HG03095 (cell line): ENCODE data around the gene RIOK3.
"Not testable (repeated sequence)": the region's sequence is repeated elsewhere in the genome, so short reads cannot be mapped to it uniquely, and the experiment has no call there.

ENCODE experiments used
- ATAC-seq: cut with Tn5 transposase; IDR thresholded peaks from one replicate; pipeline ENCODE4 v1.9.1; 2021; ENCODE audit warnings: moderate library complexity; ENCODE audit not compliant: unreplicated experiment

The RIOK3 gene

DNA sequence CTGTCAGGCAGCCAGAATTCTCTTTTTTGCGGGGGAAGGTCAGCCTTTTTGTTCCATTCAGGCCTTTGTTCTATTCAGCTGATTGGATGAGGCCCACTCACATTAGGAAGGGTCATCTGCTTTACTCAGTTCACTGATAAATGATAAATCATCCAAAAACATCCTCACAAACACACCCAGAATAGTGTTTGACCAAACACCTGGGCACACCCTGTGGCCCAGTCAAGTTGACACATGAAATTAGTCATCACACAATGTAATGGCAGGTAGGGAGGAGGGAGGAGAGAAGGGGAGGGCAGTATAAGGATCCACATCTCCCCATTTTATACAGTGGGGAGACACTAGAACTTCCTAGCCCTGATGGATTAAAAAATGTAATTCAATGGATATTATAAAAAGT is 41.9 kb downstream of the RIOK3 start:
- ATAC-seq = no peak

DNA sequence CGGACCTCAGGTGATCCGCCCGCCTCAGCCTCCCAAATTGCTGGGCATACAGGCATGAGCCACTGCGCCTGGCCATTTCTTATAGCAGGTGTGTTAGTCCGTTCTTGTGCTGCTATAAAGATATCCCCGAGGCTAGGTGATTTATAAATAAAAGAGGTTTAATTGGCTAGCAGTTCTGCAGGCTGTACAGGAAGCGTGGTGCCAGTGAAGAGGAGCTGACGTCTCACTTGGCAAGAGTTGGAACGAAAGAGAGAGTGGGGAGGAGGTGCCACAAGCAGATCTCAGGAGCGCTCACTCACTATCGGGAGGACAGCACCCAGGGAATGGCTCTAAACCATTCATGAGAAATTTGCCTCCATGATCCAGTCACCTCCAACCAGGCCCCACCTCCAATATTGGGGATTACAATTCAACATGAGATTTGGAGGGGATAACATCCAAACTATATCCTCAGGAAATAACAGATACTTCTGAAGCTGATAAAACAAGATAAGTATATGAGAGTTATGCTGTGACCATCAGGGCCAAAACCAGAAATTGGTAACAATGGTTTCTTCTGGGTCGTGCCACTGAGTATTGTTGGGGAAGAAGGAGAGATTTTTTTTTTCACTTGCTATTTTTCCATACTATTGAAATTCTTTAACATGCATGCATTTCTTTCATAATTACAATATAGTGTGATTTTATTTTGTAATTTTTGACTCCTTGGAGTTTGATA is 42.8 kb downstream of the RIOK3 start:
- no peak for ATAC-seq

DNA sequence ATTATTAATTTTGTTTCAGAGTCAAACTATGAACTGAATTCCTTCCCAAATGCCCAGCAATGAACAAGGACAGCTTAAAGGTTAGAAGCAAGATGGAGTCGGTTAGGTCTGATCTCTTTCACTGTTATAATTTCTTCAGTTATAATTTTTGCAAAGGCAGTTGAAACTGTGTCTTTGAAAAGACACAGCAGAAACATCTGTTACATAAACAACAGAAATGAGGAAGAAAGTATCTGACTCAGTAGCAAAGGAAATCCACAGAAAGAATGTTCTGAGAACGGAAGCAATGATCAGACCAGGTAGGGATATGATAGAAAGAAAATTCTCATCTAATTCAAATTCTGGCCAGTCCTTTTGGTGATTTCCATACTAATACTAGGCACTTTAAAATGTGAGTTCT is 45.0 kb downstream of the RIOK3 start:
- no peak for ATAC-seq

DNA sequence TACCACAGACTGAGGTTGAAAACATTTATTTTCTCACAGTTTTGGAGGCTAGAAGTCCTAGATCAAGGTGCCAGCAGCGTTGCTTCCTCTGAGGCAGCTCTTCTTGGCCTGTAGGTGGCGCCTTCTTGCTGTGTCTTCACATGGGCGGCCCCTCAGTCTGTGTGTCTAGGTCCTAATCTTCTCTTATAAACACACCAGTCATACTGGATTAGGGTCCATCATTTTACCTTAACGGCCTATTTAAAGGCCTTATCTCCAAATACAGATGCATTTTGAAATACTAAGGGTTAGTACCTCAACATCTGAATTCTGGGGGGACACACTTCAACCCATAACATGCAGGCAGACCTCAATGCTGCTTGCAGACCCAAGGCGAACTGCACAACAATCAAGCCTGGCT is 45.8 kb downstream of the RIOK3 start:
- ATAC-seq = no peak

DNA sequence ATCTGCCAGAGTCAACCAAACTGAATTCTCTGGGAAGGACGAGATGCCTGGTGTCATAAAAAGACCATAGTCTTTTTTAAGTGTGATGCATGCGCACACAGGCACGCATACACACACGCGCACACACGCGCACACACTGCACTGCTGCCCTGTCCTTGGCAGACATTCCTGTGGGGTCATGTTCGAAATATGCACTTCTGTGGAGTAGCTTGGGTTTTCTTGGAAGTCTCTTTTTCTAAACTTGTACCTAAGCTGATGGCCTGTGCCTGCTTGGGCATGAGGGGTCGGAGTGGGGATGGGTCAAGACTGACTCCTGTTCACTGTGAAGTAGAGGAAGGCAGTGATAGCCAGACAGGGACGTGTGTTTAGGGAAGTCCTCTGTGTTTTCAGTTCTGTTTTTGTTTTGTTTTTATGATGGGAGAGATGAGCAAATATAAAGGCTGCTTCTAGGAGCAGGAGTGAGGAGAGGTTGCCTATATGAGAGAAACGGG is 46.2 kb downstream of the RIOK3 start:
- no peak for ATAC-seq

DNA sequence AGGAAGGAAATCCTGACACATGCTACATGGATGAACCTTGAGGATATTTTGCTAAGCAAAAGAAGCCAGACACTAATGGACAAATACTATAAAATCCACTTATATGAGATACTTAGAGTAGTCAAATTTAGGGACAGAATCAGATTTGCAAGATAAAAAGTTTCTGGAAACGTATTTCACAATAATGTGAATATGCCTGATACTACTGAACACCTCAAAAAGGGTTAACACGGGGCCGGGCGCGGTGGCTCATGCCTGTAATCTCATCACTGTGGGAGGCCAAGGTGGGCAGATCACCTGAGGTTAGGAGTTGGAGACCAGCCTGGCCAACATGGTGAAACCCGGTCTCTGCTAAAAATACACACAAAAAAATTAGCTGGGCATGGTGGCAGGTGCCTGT is 48.5 kb downstream of the RIOK3 start:
- no peak for ATAC-seq

DNA sequence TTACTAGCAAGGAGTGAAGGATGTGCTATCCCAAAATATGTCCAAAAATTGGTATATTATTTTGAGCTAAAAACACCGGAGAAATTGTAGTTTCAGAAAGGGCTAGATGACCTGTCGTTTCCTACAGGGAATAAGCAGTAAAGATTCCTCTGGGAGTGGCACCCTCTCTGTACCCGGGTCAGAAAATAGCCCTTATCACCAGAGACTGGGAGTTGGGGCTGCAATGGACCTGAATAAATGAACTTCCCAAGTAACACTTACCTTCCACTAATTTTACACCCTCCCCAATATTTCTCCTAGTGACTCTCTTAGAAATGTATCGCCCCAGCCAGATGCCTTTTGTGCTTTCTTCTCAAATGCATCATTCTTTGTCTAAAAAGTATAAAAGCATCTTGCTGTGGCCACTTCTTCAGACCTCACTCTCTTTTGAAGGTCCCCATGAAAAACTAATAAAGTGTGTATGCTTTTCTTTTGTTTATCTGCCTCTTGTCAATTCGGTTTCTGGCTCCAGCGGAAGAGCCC is 49.5 kb downstream of the RIOK3 start:
- no peak for ATAC-seq

DNA sequence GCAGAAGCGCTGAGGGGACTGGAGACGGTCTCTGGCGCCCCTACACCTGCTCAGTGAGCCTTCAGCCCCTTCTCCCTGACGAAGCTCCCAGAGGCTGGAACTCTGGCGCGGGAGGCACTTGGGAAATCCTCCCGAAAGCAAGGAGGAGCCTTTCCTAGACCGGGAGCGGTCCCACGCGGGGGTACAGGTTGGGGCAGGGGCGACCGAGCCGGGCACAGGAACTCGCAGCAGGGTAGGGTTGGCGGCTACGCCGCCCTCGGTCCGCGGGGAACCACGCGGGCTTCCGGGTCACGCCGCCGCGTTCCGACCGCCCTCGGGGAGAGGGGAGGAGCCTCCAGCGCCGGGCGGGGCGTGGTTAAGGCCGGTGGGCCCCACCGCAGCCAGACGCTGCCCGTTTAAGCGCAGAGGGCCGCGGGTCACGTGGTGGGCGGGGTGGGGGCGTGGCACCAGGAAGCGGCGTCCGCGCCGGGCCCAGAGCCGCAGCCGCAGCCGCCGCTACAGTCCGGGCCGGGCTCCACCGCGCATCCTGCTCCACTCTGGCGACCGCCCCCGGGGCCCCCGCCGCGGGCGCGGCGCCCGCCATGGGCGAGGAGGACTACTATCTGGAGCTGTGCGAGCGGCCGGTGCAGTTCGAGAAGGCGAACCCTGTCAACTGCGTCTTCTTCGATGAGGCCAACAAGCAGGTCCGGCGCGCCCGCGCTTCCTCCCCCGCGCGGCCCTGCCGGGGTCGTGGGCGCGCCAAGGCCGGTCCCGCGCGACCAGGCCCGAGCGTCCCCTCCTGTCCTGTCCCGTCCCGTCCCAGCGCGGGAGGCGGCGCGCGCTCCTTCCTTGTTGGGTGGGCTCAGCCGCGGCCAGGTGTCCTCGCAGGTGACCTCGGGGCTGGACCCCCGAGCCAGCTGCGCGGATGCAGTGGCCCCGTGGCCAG is 50.2 kb downstream of the RIOK3 start, which contains the start of gene RMC1:
Gene RMC1 (plus strand): TSS at position 474 of the 925 bp plus-strand sequence. CDS start 108 bp downstream, at position 582.
- ATAC-seq = peak; percentile 74

DNA sequence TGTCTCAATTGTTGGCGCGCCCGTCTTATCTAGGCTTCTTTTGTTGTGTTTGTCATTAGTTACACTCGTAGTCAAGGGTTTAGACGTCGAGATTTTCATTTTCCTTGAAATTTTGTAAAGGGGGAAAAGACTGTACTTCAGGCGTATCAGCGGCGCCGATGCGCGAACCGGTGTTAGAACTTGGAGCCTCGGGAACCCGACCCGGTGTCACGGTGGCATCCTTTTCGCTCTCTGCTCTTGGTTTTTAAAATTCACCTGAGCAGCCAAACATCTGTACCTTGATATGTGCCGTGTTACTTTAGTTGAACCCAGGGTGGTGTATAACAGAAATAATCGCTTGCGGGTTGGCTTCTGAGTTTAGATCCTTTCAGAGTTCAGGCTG is 50.9 kb downstream of the RIOK3 start:
- ATAC-seq = no peak

DNA sequence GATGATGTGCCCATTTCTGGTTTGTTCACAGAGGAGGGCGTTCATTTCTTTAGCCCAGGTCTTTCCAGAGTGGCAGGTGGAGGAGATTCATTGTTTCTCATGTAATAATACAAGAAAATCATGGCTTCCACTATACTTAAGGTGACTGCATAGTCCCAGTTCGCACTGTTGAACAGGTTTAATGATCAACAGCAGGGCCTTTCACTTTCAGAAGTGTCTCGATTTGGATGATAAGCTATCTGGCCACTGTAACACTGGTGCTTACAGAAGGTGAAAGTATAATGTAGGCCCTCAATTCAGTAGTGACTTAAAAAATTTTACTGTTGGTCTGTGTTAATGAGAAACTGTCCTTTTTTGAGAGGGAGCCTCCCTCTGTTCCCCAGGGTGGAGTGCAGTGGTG is 51.6 kb downstream of the RIOK3 start:
- peak; percentile 36 for ATAC-seq

DNA sequence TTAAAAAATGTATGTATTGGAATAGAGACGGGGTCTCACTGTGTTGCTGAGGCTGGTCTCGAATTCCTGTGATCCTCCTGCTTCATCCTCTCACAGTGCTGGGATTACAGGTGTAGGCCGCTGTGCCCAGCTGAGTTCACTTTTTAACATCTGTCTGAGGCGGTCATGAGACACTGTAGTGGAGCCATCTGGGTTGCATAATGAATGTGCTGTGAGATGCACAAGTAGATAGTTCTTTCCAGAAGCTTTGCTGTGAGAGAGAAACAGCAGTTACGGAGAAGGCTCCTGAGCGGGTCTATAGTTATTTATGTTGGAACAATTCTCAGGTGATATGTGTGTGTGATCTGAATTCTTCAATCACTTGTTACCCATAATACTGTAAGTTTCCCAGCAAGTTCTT is 53.3 kb downstream of the RIOK3 start:
- ATAC-seq = no peak

DNA sequence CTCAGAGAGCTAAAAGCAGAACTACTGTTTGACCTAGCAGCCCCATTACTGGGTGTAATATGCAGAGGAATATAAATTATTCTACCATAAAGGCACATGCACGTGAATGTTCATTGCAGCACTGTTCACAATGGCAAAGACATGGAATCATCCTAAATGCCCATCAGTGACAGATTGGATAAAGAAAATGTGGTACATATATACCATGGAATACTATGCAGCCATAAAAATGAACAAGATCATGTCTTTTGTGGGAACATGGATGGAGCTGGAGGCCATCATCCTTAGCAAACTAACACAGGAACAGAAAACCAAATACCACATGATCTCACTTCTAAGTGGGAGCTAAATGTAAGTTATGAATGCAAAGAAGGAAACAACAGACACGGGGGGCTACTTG is 57.8 kb downstream of the RIOK3 start:
- ATAC-seq = not testable (repeated sequence)

DNA sequence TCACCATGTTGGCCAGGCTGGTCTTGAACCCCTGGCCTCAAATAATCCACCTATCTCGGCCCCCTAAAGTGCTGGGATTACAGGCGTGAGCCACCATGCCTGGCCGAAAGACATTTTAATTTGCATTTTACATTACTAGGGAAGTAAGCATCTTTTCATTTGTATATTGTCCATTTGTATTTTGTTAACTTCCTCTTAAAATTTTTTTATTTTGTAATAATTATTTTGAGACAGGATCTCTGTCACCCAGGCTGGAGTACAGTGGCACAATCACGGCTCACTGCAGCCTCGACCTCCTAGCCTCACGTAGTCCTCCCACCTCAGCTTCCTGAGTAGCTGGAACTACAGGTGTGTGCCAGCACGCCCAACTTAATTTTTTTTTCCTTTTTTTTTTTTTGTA is 59.1 kb downstream of the RIOK3 start:
- ATAC-seq = not testable (repeated sequence)

DNA sequence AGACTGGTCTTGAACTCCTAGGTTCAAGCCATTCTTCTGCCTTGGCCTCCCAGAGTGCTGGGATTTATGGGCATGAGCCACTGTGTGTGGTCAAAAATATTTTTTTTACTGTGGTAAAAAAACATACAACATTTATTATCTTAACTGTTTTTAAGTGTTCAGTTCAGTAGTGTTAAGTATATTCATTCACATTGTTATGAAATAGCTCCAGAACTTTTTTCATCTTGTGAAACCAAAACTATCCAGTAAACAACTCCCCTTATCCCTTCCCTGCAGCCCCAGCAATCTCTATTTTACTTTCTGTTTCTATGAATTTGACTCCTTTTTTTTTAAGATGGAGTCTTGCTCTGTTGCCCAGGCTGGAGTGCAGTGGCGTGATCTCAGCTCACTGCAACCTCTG is 59.6 kb downstream of the RIOK3 start:
- ATAC-seq = no peak

DNA sequence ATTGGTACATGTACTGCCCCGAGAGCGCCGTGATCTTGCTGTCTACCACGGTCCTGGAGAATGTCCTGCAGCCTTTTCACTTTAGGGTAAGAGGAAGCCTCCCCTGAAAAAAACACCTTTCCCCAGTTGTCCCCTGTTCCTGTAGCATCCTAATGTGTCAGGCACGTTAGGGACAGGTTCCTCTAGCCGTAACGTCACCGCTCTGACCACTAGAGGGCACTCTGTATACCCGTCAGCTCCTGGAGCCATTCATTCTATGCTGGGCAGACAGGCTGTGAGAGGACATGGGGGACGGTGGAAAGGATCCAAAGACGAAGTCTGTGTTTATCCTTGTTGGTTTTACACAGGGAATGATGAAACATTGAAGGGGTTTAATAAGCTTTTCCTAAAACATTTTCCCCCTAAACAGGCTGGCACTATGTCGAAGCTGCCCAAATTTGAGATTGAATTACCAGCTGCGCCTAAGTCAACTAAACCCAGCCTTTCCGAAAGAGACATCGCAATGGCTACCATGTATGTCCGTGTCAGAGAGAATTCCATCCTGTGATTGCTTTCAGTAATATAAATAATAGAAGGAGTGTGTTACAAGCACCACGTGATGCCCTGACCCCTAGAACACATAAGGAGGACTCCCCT is 62.9 kb downstream of the RIOK3 start:
- ATAC-seq = peak; percentile 80

DNA sequence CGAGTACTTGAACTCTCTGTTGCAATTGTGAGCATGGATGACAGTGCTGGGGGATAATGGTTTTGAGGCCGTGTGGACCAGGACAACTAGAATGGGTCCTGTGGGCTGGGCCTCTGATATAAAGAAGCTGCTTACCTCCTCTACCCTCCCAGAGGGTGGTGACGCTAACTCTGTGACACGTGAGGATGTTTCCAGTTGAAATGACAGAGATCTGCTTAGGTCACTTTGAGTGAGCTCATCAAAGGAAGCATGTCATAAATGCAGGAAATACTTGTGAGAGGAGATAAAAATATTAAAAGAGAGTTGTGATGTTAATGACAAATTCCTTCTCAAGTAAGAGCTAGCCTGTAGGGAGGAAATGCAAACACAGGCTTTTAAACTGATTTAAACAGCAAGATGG is 66.6 kb downstream of the RIOK3 start:
- no peak for ATAC-seq

DNA sequence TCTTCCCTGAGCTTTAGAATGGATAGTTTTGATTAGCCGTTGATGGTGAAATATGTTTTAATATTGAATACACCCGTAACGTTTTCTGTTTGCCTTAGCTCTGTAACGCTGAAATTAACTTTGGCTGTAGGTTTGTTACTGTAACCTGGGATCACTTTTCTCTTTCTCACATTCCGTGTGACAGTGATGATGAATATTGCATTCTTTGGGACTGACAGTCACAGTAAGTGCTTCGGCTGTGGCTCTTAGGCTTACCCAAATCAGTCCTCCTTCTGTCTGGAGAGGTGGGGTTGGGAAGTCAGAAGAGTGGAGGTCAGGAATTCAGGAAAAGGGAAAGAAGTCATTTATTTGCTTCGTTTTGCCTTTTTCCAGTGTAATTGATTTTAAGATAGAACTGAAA is 68.2 kb downstream of the RIOK3 start:
- no peak for ATAC-seq

DNA sequence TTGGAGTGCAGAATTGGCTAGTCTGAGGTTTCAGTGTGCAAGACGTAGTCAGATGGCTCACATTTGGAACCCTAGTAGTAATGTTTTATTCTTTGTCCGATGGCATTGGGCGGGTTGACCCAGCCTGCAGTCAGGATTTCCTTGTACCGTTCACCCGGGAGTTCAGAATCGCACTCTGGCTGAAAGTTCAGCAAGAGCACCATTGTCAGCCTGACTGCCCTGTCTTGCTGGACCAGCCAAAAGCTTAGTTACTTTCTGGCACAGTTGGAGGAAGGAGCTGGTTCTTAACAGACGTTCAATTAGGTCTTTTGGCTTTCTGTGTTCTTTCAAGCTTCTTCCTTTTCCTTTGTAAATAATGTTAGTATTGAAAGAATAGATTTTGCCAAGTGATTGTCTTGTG is 68.8 kb downstream of the RIOK3 start:
- ATAC-seq = no peak

DNA sequence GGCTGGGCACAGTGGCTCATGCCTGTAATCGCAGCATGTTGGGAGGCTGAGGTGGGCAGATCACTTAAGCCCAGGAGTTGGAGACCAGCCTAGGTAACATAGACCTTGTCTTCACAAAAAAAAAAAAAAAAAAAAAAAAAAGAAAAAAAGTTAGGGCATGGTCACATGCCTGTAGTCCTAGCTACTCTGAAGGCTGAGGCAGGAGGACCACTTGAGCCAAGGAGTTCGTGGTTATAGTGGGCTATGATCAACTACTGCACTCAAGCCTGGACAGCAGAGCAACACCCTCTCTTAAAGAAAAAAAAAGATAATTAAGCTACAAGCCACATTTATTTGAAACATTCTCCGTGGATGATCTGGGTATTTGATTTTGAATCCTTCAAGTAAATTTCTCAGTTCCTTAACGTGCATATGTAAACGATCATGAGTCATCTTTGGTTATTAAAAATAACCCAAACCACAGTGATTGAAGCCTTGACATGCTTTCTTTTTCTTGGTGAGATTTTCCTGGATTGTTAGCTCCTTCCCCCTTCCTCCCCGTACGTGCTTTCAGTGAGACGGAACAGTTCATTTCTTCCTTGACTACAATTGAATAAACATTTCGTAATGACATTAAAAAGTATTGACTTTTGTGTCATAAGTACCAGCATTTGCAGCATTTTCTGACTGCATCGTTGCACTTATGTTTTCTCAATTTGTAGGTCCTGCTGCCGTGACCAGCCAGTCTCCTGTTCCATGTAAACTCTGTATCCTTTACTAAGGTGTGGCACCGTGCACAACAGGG is 70.5 kb downstream of the RIOK3 start:
- ATAC-seq = no peak

DNA sequence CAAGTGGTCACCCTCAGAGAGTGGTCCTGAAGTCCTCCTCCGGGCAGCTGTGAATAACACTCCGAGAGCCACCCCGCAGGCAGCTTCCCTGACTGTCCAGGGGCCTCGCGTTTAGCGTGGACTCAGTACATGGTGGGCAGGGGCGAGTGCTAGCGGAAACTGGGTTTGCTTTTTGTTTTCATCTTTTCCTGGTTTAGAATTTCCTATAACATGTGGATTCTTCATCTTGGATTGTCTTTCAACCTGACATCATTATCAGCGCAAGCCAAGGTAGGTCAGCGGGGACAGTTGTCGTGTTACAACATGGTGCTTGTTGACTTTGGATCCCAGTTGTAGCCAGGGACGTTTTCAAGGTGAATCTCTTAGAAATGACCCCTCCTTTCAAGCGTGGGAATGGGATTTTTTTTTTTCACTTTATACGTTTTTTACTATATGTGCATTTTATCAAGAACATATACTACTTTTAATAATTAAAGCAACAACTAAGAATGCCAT is 71.2 kb downstream of the RIOK3 start:
- no peak for ATAC-seq
